Neutrophil (primary cell): ENCODE results near the gene TRIM38.
"Not testable (repeated sequence)": the region's sequence is repeated elsewhere in the genome, so short reads cannot be mapped to it uniquely, and the experiment has no call there.

Source experiments
- H3K27ac ChIP-seq: fragments of 200-600 bp; sonication (generic); 2 replicates; pipeline ENCODE4 v1.5.1; 2016; ENCODE audit warnings: mild to moderate bottlenecking, moderate library complexity
- H3K27me3 ChIP-seq: fragments of 200-600 bp; sonication (generic); 2 replicates; pipeline ENCODE4 v1.6.0; 2016; ENCODE audit warnings: mild to moderate bottlenecking
- H3K36me3 ChIP-seq: fragments of 200-600 bp; sonication (generic); 2 replicates; pipeline ENCODE4 v1.5.1; 2017
- H3K4me1 ChIP-seq, 2 experiments: fragments of 200-600 bp in 1 of 2; sonication (generic) in 1 of 2; 1 replicate in 1 of 2; 2 replicates in 1 of 2; pipeline versions ENCODE4 v1.5.1 to v1.6.1; 2013 to 2016; ENCODE audit warnings: low read depth in 1 of 2, low read length in 1 of 2, mild to moderate bottlenecking in 1 of 2, moderate library complexity in 1 of 2; ENCODE audit not compliant: control insufficient read depth in 1 of 2, insufficient read depth in 1 of 2
- H3K4me3 ChIP-seq, 2 experiments: fragments of 200-600 bp in 1 of 2; sonication (generic) in 1 of 2; 1 replicate in 1 of 2; 2 replicates in 1 of 2; pipeline ENCODE4 v1.5.1; 2013 to 2016; ENCODE audit warnings: low read depth in 1 of 2, low read length in 1 of 2, mild to moderate bottlenecking in 1 of 2, moderate library complexity in 1 of 2
- H3K9me3 ChIP-seq: fragments of 200-600 bp; sonication (generic); 2 replicates; pipeline ENCODE4 v1.5.1; 2016
- CTCF ChIP-seq: fragments of 200-600 bp; sonication (generic); IDR thresholded peaks from 2 replicates; pipeline ENCODE4 v1.5.1; 2016; ENCODE audit warnings: antibody characterized with exemption

TRIM38 gene

GRCh38 chr6:26006086-26006939, 43.7 kb downstream of the TRIM38 start:
- Histone ChIP-seq H3K27me3 (no peaks in the 10 kb centered on the region), H3K36me3 (no peaks in the 10 kb centered on the region), H3K9me3 (no peaks in the 10 kb centered on the region), H3K4me3 (no peak overlapping the region), H3K4me1 (no peaks in the 10 kb centered on the region), H3K27ac (no peak overlapping the region)
- no peak for TF ChIP-seq CTCF

- not testable (repeated sequence) for H3K27ac ChIP-seq, H3K9me3 ChIP-seq, H3K4me3 ChIP-seq, H3K36me3 ChIP-seq, H3K27me3 ChIP-seq, H3K4me1 ChIP-seq
Observed at GRCh38 chr6:26006940-26007305, 44.3 kb downstream of the TRIM38 start.

DNA sequence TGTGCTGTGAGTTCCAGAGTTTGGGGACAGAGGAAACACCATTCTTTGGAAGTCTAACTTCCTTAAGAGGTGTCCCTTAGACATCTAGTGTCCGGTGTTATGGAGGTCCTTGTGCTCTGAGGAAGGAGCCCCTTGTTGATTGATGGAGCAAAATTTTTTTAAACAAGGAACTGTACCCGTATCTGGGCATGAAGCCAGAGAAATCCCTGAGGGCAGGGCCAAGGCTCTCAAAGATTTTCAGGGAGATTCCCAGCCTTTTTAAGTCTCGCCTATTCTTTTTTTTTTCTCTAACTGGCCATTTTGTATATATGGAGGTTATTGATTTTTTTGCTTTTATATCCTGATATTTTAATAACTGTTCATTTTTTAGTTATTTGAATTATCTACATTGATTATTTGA, 45.9 kb downstream of the TRIM38 start:
- Histone ChIP-seq H3K4me3 (no peak overlapping the region), H3K9me3 (no peaks in the 10 kb centered on the region), H3K4me1 (no peaks in the 10 kb centered on the region), H3K27me3 (no peaks in the 10 kb centered on the region), H3K27ac (no peak overlapping the region), H3K36me3 (no peaks in the 10 kb centered on the region)
- no peak for TF ChIP-seq CTCF

GRCh38 chr6:26009817-26010216, 47.2 kb downstream of the TRIM38 start:
- Histone ChIP-seq H3K27ac (no peak overlapping the region), H3K9me3 (no peaks in the 10 kb centered on the region), H3K4me3 (no peak overlapping the region), H3K36me3 (no peaks in the 10 kb centered on the region), H3K27me3 (no peaks in the 10 kb centered on the region), H3K4me1 (no peaks in the 10 kb centered on the region)
- TF ChIP-seq CTCF = no peak

- Histone ChIP-seq H3K27ac (no peak overlapping the region), H3K4me3 (no peak overlapping the region), H3K27me3 (peaks cover 5% of the 10 kb centered on the region), H3K4me1 (no peaks in the 10 kb centered on the region), H3K9me3 (no peaks in the 10 kb centered on the region), H3K36me3 (no peaks in the 10 kb centered on the region)
- TF ChIP-seq CTCF = no peak
Observed at GRCh38 chr6:26012061-26012460, 49.5 kb downstream of the TRIM38 start.

- H3K27me3 ChIP-seq = peaks cover 18% of the 10 kb centered on the region
- not testable (repeated sequence) for H3K27ac ChIP-seq, H3K36me3 ChIP-seq, H3K9me3 ChIP-seq, H3K4me1 ChIP-seq, H3K4me3 ChIP-seq
Observed at GRCh38 chr6:26014386-26014785, 51.8 kb downstream of the TRIM38 start.
